GM19238 (cell line): ENCODE data around the gene RTL9.
"Not testable (repeated sequence)": the region's sequence is repeated elsewhere in the genome, so short reads cannot be mapped to it uniquely, and the experiment has no call there.

ENCODE experiments used
- DNase-seq: peaks from one replicate; pipeline ENCODE4 v3.0.0; 2011; ENCODE audit warnings: low spot score; ENCODE audit not compliant: insufficient read length

RTL9 gene

DNA sequence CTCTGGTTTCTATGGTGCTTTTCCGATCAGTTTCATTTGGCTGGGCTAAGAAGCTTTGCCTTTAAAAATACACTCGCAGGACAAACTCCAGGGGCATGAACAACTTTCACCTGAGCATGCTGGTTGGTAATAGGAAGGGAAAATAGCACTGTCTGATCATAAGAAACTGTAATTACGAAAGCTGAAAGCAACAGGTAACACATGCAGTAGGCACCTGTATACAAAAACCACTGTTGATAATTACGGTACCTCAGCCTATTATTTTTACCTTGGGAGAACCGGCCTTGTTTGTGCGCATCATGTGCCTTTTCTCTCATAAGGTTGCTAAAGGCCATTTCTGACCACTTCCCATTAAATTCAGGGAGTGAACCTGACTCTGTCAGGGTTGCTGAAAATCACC lies 45.7 kb downstream of the RTL9 start:
- no peak for DNase-seq

GRCh38 chrX:110406250-110406649 lies 47.6 kb downstream of the RTL9 start:
- not testable (repeated sequence) for DNase-seq

GRCh38 chrX:110406822-110407221 lies 48.2 kb downstream of the RTL9 start:
- DNase-seq: no peak

DNA sequence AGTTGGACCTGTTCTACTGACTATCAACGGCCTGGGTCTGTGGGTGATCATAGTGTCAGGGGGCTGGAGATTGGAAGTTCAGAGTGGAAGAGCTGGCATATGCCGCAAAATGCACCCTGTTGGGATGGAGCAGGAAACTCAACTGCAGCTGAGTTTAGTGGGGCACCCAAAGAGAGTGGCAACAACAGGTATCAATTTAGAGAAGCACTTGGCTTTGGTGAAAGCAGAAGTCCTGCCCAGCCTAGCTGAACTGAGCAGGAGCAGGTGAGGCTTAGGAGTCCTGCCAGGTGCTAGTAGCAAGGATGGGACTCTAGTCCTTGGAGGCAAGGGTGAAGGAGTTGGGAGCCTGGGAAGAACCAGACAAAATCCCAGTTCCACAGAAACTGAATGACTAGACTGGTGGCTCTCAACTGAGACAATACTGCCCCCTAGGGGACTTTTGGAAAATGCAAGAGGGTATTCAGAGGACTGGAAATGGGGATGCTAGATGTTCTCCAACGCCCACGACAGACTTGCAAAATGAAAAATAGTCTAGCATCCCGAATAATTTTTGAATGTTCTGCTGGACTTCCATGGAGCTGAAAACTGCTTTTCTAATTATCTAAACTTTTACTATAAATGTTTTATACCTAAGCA lies 49.4 kb downstream of the RTL9 start:
- DNase-seq: peak; percentile 18
